Hepatocyte (in vitro differentiated cells): ENCODE data around the gene VWA5B1. TPM values are rescaled to one million over a fixed set of nuclear protein-coding genes. Genes with fewer than 3 reads are reported as not detected.

Experiments used
- DNase-seq: peaks from one replicate; pipeline ENCODE4 v3.0.0-alpha.2; 2016; ENCODE audit warnings: low spot score
- H2AFZ ChIP-seq: fragments of 200-600 bp; sonication (generic); 2 replicates; pipeline ENCODE4 v1.6.0; 2016; ENCODE audit warnings: antibody characterized with exemption, mild to moderate bottlenecking
- H3K27ac ChIP-seq: fragments of 200-600 bp; sonication (generic); 2 replicates; pipeline ENCODE4 v1.5.1; 2016; ENCODE audit warnings: mild to moderate bottlenecking
- H3K27me3 ChIP-seq: fragments of 200-600 bp; sonication (generic); 2 replicates; pipeline ENCODE4 v1.6.1; 2016
- H3K36me3 ChIP-seq: fragments of 200-600 bp; sonication (generic); replicated peaks from 2 replicates; pipeline ENCODE4 v1.5.1; 2016; ENCODE audit warnings: low read depth; ENCODE audit not compliant: insufficient read depth
- H3K4me1 ChIP-seq: fragments of 200-600 bp; sonication (generic); 2 replicates; pipeline ENCODE4 v1.5.1; 2016; ENCODE audit warnings: mild to moderate bottlenecking, moderate library complexity; ENCODE audit not compliant: insufficient read depth
- H3K4me2 ChIP-seq: fragments of 200-600 bp; sonication (generic); 2 replicates; pipeline ENCODE4 v1.6.0; 2016
- H3K4me3 ChIP-seq: fragments of 200-600 bp; sonication (generic); 2 replicates; pipeline ENCODE4 v1.5.1; 2016; ENCODE audit warnings: mild to moderate bottlenecking
- H3K79me2 ChIP-seq: fragments of 200-600 bp; sonication (generic); 2 replicates; pipeline ENCODE4 v1.6.0; 2017; ENCODE audit warnings: mild to moderate bottlenecking
- H3K9me2 ChIP-seq: fragments of 200-600 bp; sonication (generic); replicated peaks from 2 replicates; pipeline ENCODE4 v1.6.0; 2017; ENCODE audit warnings: mild to moderate bottlenecking; ENCODE audit not compliant: insufficient read depth
- H3K9me3 ChIP-seq: fragments of 200-600 bp; sonication (generic); 2 replicates; pipeline ENCODE4 v1.5.1; 2016; ENCODE audit warnings: low read depth, mild to moderate bottlenecking
- H4K20me1 ChIP-seq: fragments of 200-600 bp; sonication (generic); 2 replicates; pipeline ENCODE4 v1.6.0; 2016; ENCODE audit warnings: mild to moderate bottlenecking; ENCODE audit not compliant: insufficient read depth, poor library complexity, severe bottlenecking
- EZH2 ChIP-seq: fragments of 200-600 bp; sonication (generic); IDR thresholded peaks from 2 replicates; pipeline ENCODE4 v1.6.1; 2016; ENCODE audit warnings: antibody characterized with exemption, mild to moderate bottlenecking, borderline replicate concordance
- EZH2phosphoT487 ChIP-seq: fragments of 200-600 bp; sonication (generic); IDR thresholded peaks from one replicate; pipeline ENCODE4 v1.6.1; 2018; ENCODE audit warnings: antibody characterized with exemption, mild to moderate bottlenecking, low read depth, moderate library complexity; ENCODE audit not compliant: unreplicated experiment, severe bottlenecking
- WGBS: methylation state at CpG from one replicate; pipeline ENCODE4 v1.1.6; 2016; ENCODE audit warnings: low lambda C conversion rate; ENCODE audit errors: missing lambda C conversion rate; 5-methylcytosine and 5-hydroxymethylcytosine counted together
- polyA plus RNA-seq: library from polyadenylated mRNA; unstranded; fragments of >200 nt; fragmentation: Nextera tagmentation; extraction: Ambion mirVana; gene quantifications from 2 replicates; pipeline ENCODE4 v1.2.1, GENCODE V29; 2016
- total RNA-seq: library from RNA; depleted of rRNA; stranded (reverse); fragments of >200 nt; gene quantifications from 2 replicates; pipeline ENCODE4 v1.2.3, GENCODE V29; 2014
- TF ChIP-seq, protein P1 (sequence below): fragments of 200-600 bp; sonication (generic); IDR thresholded peaks from 2 replicates; pipeline ENCODE4 v1.5.1; 2016; ENCODE audit warnings: antibody characterized with exemption, mild to moderate bottlenecking; ENCODE audit not compliant: poor library complexity

The VWA5B1 gene
- total and polyA plus RNA-seq, 2 experiments from 2014 or later, result 0.33 to 0.35 TPM

DNA sequence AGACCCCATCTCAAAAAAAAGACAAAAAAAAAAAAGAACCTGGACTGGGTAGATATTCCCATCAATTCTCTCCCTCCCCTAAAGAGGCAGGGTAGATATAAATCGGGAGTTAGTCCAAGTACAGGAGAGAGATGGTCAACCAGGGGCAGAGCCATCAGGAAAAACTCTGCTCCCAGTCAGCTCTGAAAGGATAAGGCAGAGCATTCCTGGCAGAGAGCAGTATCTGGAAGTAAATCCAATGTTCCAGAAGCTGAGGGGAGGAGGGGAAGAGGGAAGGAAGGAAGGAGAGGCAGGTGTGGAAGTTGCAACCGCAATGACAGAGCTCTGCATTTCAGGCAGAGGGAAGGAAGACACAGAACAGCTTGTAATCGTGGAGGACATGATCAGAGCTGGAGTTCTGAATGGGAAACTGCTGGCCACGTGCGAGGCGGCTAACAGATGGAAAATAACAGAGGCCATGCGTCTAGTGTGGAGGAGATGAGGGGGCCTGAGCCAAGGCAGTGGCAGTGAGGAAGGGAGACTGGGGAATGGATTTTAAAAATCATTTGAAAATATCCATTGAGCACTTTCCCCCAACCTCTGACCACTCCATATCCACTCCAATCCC lies 15.3 kb upstream of the VWA5B1 start:
- no peak overlapping the region for H3K4me3 ChIP-seq
- H3K9me3 ChIP-seq, result no peaks in the 10 kb centered on the region
- H3K36me3 ChIP-seq, result no peaks in the 10 kb centered on the region
- H3K4me1 ChIP-seq, result peaks cover 6% of the 10 kb centered on the region
- H3K4me2 ChIP-seq, result no peak overlapping the region
- TF ChIP-seq EZH2phosphoT487, result no peak
- H3K27me3 ChIP-seq, result no peaks in the 10 kb centered on the region
- H4K20me1 ChIP-seq, result no peaks in the 10 kb centered on the region
- 73% methylated on average over 7 of the region's 7 CpGs for WGBS
- no peak overlapping the region for H2AFZ ChIP-seq
- DNase-seq, result no peak
- H3K79me2 ChIP-seq, result no peaks in the 10 kb centered on the region
- no peaks in the 10 kb centered on the region for H3K9me2 ChIP-seq
- no peak overlapping the region for H3K27ac ChIP-seq

DNA sequence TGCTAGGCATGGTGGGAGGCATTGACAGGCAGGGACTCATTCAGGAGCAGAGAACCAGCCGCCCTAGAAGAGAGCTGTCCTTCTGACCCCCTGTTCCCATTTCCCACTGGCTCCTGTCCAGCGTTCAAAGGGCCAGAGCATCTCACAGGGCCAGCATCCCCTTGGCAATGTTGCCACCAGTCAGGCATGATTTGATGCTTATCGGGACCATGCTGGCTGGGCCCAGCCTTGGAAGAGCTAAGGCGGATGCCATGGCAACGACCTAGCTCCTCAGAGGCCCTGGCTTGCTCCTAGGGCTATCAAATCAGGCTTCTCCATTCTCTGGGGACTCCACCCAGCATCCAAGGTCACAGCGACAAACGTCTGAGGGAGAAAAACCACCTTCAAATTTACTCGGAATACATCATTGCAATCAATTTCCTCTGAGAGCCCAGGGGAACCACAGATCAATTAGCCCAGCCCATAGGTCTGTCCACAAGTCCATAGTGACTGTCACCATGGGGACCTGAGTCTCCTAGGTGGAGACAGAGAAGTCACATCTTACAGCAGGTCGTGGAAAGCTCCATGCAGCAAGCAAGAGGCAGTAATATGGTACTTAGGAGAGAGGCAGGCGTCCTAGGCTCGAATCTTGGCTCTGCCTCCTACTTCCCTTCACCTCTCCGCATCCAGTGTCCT lies 14.1 kb upstream of the VWA5B1 start:
- no peak overlapping the region for H3K4me3 ChIP-seq
- H3K4me2 ChIP-seq, result no peak overlapping the region
- H3K4me1 ChIP-seq, result peaks cover 11% of the 10 kb centered on the region
- DNase-seq, result no peak
- no peaks in the 10 kb centered on the region for H3K27me3 ChIP-seq
- H4K20me1 ChIP-seq, result no peaks in the 10 kb centered on the region
- no peak overlapping the region for H3K27ac ChIP-seq
- H3K9me2 ChIP-seq, result no peaks in the 10 kb centered on the region
- H3K79me2 ChIP-seq, result no peaks in the 10 kb centered on the region
- no peaks in the 10 kb centered on the region for H3K36me3 ChIP-seq
- no peak for TF ChIP-seq EZH2
- TF ChIP-seq, protein P1, sequence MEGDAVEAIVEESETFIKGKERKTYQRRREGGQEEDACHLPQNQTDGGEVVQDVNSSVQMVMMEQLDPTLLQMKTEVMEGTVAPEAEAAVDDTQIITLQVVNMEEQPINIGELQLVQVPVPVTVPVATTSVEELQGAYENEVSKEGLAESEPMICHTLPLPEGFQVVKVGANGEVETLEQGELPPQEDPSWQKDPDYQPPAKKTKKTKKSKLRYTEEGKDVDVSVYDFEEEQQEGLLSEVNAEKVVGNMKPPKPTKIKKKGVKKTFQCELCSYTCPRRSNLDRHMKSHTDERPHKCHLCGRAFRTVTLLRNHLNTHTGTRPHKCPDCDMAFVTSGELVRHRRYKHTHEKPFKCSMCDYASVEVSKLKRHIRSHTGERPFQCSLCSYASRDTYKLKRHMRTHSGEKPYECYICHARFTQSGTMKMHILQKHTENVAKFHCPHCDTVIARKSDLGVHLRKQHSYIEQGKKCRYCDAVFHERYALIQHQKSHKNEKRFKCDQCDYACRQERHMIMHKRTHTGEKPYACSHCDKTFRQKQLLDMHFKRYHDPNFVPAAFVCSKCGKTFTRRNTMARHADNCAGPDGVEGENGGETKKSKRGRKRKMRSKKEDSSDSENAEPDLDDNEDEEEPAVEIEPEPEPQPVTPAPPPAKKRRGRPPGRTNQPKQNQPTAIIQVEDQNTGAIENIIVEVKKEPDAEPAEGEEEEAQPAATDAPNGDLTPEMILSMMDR, result no peak
- no peak for TF ChIP-seq EZH2phosphoT487
- 90% methylated on average over 12 of the region's 12 CpGs for WGBS
- no peak overlapping the region for H2AFZ ChIP-seq
- no peaks in the 10 kb centered on the region for H3K9me3 ChIP-seq

DNA sequence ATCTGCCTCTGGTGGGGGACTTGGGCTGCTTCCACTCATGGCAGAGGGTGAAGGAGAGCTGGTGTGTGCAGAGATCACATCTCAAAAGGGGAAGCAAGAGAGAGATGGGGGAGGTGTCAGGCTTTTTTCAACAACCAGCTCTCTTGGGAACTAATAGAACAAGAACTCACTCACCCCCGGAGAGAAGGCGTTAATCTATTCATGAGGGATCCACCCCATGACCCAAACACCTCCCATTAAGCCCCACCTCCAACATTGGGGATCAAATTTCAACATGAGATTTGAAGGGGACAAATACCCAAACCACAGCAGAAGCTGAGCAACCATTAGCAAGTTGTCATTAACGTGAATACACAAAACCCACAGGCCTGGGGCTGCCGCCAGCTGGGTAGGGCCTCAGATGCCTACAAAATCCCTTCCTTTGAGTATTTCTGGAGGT lies 12.0 kb upstream of the VWA5B1 start:
- H3K4me1 ChIP-seq, result peaks cover 11% of the 10 kb centered on the region
- WGBS, result 41% methylated on average over 4 of the region's 4 CpGs
- H3K4me3 ChIP-seq, result no peak overlapping the region
- TF ChIP-seq EZH2phosphoT487, result no peak
- TF ChIP-seq, protein P1, result no peak
- DNase-seq, result no peak
- H3K79me2 ChIP-seq, result no peaks in the 10 kb centered on the region
- no peak overlapping the region for H3K4me2 ChIP-seq
- H3K27ac ChIP-seq, result no peak overlapping the region
- no peaks in the 10 kb centered on the region for H3K9me3 ChIP-seq
- H3K27me3 ChIP-seq, result no peaks in the 10 kb centered on the region
- no peaks in the 10 kb centered on the region for H3K36me3 ChIP-seq
- H3K9me2 ChIP-seq, result no peaks in the 10 kb centered on the region
- H2AFZ ChIP-seq, result no peak overlapping the region
- H4K20me1 ChIP-seq, result no peaks in the 10 kb centered on the region

DNA sequence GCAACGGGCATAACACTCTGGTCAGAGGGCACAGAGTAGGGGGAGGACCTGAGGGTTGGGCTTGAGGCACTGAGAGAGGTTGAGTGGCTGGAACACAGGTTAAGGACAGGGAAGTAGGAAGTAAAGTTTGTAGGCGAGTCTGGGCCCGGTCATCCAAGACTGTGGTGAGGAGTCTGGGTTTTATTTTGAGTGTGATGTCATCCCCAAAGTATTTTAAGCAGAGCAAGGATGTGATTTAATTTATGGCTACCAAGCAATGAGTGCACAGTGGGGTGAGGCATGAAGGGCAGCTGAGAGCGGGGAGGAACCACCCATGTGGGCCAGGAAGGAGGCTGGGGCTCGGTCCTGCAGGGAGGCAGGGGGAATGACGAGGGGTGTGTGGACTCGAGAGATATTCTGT lies 11.2 kb upstream of the VWA5B1 start:
- H2AFZ ChIP-seq, result no peak overlapping the region
- H3K4me2 ChIP-seq, result no peak overlapping the region
- whole genome bisulfite sequencing, result 69% methylated on average over 7 of the region's 7 CpGs
- H3K9me2 ChIP-seq, result no peaks in the 10 kb centered on the region
- no peaks in the 10 kb centered on the region for H3K27me3 ChIP-seq
- H3K4me3 ChIP-seq, result no peak overlapping the region
- no peaks in the 10 kb centered on the region for H3K79me2 ChIP-seq
- no peak for DNase-seq
- H4K20me1 ChIP-seq, result no peaks in the 10 kb centered on the region
- no peaks in the 10 kb centered on the region for H3K36me3 ChIP-seq
- TF ChIP-seq, protein P1, result no peak
- TF ChIP-seq EZH2phosphoT487 (no peak), EZH2 (no peak)
- peaks cover 11% of the 10 kb centered on the region for H3K4me1 ChIP-seq
- H3K9me3 ChIP-seq, result no peaks in the 10 kb centered on the region
- H3K27ac ChIP-seq, result peak overlapping the region; percentile 34
